Testis (tissue), 2 donors: ENCODE results near the gene MAPKAPK5.

Source experiments
- POLR2A ChIP-seq: fragments of 450-650 bp; IDR thresholded peaks from one replicate; pipeline ENCODE4 v1.6.1; 2017; ENCODE audit warnings: antibody characterized with exemption, mild to moderate bottlenecking, moderate library complexity
- TF ChIP-seq, protein P1 (sequence below), 3 experiments: fragments of 450-650 bp in 2 of 3; fragments of 200-600 bp in 1 of 3; sonication (generic) in 1 of 3; IDR thresholded peaks; one replicate each; pipeline ENCODE4 v1.5.1; 2016 to 2019; ENCODE audit warnings: antibody characterized with exemption in 3 of 3, mild to moderate bottlenecking in 2 of 3, moderate library complexity in 1 of 3

DNA sequence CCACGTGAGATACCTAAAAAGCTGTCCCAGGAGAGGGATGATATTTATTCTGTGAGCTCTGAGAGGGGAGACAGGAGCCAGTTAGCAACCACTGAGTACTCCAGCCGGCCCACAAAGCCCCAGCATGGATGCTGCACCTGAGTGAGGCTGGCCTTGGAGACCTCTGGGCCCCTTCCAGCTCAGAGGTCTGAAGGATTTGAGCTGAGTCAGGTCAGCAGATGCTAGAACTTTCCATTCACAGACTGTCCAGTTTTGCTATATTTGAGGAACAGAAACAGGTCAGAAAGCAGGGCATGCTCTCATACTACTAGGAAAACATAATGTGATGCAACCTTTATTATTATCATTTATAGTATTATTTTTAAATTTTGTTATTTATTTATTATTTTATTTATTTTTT is 15.0 kb upstream of the MAPKAPK5 start:
- TF ChIP-seq, protein P1, sequence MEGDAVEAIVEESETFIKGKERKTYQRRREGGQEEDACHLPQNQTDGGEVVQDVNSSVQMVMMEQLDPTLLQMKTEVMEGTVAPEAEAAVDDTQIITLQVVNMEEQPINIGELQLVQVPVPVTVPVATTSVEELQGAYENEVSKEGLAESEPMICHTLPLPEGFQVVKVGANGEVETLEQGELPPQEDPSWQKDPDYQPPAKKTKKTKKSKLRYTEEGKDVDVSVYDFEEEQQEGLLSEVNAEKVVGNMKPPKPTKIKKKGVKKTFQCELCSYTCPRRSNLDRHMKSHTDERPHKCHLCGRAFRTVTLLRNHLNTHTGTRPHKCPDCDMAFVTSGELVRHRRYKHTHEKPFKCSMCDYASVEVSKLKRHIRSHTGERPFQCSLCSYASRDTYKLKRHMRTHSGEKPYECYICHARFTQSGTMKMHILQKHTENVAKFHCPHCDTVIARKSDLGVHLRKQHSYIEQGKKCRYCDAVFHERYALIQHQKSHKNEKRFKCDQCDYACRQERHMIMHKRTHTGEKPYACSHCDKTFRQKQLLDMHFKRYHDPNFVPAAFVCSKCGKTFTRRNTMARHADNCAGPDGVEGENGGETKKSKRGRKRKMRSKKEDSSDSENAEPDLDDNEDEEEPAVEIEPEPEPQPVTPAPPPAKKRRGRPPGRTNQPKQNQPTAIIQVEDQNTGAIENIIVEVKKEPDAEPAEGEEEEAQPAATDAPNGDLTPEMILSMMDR (IDR thresholded peaks at IDR 0.05), result no peak
- TF ChIP-seq POLR2A, result no peak
